GM12872 (cell line): ENCODE data around the gene CMSS1.

Experiments
- TF ChIP-seq, protein P1 (sequence below): IDR thresholded peaks from 3 replicates; pipeline ENCODE4 v1.5.1; 2011; ENCODE audit warnings: low read depth, mild to moderate bottlenecking, low read length, moderate library complexity; ENCODE audit not compliant: insufficient read depth

Gene CMSS1

GRCh38 chr3:100067589-100067988, 249.9 kb downstream of the CMSS1 start:
- TF ChIP-seq, protein P1, sequence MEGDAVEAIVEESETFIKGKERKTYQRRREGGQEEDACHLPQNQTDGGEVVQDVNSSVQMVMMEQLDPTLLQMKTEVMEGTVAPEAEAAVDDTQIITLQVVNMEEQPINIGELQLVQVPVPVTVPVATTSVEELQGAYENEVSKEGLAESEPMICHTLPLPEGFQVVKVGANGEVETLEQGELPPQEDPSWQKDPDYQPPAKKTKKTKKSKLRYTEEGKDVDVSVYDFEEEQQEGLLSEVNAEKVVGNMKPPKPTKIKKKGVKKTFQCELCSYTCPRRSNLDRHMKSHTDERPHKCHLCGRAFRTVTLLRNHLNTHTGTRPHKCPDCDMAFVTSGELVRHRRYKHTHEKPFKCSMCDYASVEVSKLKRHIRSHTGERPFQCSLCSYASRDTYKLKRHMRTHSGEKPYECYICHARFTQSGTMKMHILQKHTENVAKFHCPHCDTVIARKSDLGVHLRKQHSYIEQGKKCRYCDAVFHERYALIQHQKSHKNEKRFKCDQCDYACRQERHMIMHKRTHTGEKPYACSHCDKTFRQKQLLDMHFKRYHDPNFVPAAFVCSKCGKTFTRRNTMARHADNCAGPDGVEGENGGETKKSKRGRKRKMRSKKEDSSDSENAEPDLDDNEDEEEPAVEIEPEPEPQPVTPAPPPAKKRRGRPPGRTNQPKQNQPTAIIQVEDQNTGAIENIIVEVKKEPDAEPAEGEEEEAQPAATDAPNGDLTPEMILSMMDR, result no peak

GRCh38 chr3:100068826-100069225, 251.2 kb downstream of the CMSS1 start:
- TF ChIP-seq, protein P1, result peak; percentile 81

GRCh38 chr3:100069472-100069871, 251.8 kb downstream of the CMSS1 start:
- TF ChIP-seq, protein P1, result no peak

DNA sequence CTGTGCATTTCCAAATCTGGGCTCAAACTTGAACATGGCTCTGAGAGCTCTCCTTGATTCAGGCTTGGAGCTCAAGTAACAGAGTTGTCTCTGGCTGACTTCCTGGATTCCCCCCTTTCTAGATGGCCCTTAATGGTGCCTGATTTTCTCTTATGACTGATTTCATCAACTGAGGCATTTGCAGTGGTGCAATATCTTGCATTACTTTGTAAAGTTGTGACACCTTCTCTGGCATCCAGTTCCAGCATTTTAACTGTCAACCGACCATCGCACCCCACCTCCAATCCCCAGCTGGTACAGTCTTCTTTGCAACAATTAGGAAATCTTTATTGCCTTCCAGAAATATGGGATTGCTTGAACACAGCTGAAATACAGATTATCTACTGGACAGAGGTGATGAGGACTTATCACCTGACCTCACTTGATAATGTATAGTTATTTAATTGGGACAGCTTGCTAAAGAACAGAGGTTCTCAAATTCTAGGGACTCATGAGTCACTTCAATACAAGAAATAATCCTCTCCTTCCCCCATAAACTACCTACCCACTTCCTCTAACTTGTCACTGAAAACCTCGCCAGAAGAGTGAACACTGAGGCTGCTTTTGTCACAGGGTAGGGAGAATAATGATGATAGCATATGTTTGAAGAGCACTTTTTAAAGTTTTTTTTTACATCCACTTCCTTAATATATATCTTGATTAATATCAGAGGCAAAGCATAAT, 254.8 kb downstream of the CMSS1 start:
- TF ChIP-seq, protein P1, result no peak

GRCh38 chr3:100073049-100073713, 255.5 kb downstream of the CMSS1 start:
- TF ChIP-seq, protein P1, result no peak

DNA sequence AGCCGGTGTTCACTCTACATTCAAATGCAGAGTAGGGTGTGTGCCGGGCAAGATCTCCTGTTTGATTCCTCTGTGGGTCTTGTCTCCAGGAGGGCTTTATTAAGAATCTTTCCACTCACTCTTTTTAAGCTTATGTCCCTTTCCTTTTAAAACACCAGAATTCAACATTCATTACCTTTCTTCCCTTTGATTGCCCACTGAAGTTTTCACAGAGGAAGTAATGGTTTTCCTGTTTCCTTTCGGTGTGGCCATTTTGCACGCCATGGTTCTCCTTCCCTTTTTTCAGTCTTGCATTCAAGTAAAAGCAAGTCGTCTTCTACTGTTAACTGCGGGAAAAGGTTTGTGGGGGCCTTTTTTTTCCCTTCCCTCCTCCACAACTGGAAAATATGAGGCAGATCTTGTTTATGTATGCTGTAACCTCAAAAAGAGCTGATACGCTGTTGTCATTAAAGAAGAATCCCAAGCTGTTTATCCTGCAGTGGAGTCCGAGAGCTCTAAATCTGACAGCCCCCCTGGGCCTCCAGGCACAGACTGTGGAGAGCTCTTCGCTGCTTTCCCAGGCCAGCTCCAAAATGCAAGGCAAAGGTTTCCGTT, 256.1 kb downstream of the CMSS1 start:
- TF ChIP-seq, protein P1, result no peak

- TF ChIP-seq, protein P1, result no peak
Measured at GRCh38 chr3:100075196-100075595, 257.5 kb downstream of the CMSS1 start.
